Activated CD8-positive, alpha-beta memory T cell treated with anti-CD3 and anti-CD28 coated beads, Interleukin-2, amount 50 U/mL, for 48 hours (primary cell): ENCODE results near the gene LRCOL1.

Experiments
- DNase-seq: peaks from one replicate; pipeline ENCODE4 v3.0.0-alpha.2; 2020

LRCOL1 gene

DNA sequence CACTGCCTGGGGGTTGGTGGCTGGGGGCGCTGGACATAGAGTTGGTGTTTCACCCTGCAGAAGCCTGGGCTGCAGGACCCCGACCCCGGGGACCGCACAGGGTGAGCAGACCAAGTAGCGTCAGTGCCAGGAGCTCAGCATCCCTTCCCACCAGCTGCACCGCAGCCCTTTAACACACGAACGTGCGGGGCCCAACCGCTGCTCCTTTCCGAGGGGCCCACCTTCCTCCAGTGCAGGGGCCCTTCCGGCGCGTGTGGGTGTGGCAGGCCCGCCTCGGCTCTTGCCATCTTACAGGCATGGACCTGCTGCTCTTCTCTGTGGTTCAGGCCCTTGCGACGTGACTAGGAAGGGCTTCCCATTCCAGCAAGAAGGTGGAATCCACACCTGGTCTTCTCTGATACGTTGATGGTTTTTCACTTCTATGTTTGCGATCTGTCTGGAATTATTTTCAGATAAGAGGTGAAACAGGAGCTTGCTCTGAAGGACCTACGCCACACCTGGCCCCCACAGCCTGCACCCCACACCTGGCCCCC is 47.8 kb downstream of the LRCOL1 start:
- no peak for DNase-seq

- DNase-seq = peak; percentile 62
Observed at GRCh38 chr12:132561427-132562156, 48.8 kb downstream of the LRCOL1 start.

DNA sequence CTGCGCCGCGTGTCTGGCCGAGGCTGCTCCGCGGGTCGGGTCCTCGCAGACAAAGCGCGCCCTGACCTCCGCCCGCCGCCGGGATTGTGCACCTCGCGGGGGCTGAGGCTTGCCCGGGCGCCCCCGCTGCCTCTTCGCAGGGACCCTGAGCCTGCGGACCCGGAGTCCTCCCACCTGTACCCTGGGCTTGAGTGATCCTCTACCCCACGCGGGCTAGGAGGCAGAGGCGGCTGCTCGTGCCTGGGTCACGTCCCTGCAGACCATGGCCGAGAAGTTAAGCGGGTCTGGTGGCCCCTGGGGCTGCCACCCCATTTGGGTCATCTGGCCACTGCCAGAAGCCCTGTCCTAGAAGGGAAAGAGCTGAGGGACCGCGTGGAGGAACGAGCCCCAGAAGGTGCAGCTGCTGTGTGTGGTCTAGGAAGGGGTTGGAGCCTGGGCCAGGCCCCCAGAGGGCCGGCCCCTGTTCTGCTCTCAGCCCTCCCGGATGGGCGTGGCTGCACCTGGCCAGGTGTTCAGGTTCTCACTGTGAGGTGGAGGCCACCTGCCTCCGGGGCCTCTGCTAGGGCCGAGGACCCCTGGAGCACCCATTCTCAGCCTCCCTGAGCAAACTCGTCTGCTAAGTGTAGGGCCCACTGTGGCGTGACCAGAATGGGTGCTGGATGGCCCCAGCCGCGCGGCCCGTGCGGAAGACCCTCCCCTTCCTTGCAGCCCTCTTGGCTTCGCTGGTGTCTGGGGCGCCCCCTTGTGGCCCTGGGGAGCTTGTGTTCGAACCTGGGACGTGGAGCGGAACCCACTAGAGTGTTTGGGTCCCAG is 49.6 kb downstream of the LRCOL1 start:
- peak; percentile 91 for DNase-seq

DNA sequence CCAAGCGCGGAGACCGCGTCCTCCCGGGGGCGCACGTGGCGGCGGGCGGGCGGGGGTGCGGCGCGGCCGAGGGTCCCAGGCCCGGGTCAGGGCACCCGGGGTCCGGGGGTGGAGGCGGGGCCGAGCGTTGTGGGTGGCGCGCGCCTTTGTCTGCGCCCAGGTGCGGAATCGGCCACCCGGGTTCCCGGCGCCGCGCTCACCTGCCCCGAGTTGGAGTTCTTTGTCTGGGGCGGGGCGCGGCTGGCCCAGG is 50.1 kb downstream of the LRCOL1 start:
- no peak for DNase-seq

DNA sequence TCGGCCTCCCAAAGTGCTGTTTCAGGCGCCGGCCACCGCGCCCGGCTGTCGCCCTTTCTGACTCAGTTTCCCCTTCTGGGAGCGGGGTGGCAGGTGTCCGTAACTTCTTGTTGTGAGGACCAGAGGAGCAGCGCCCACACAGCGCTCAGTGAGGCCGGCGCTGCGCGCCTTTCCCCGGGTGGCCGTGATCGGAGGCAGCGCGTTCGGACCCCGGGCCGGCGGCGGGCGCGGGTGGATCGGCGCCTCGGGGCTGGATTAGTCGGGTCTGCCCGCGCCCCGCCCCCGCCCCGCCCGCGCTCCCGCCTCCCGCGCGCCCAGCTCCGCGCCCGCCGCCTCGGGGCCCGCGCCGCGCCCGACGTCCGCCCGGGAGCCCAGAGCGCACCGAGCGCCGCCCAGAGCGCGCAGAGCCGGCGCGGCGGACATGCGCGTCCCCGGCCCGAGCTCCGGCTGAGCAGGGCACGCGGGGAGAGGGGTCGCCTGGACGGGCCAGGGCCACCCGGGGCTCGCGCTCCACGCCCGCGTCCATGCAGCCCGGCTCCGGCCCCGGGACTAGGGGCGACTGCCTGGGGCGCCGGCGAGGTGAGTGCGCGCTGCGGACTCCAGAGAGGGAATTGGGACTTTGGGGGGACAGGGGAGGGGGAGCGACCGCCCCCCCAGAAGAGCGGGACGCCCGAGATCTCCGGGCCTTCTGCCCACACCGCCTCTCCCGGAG is 50.6 kb downstream of the LRCOL1 start:
- DNase-seq = peak; percentile 67

GRCh38 chr12:132558861-132559623 is 51.3 kb downstream of the LRCOL1 start:
- DNase-seq = no peak

- peak; percentile 59 for DNase-seq
Observed at GRCh38 chr12:132558042-132558856, 52.1 kb downstream of the LRCOL1 start.

- DNase-seq = no peak
Observed at GRCh38 chr12:132557291-132558015, 52.9 kb downstream of the LRCOL1 start.

GRCh38 chr12:132556801-132557200 is 53.6 kb downstream of the LRCOL1 start:
- no peak for DNase-seq

- no peak for DNase-seq
Observed at GRCh38 chr12:132556216-132556615, 54.2 kb downstream of the LRCOL1 start.

DNA sequence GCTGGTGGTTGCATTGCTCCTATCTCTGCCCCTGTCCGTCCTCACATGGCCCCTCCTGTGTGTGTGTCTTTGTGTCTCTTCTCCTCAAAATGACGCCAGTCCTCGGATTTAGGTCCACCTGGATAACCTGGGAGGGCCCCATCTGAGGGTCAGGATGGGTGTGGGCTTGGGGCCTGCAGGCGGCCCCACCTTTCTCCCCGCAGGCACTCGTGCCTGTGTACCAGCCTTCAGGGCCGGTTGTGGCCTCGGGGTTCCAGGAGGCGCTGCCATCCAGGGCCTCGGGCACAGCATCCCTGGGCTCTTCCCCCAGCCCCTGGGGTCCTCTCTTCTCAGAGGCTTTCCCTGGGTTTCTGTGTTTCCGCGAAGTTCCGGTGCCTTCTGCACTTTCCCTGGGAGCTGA is 54.7 kb downstream of the LRCOL1 start:
- no peak for DNase-seq

DNA sequence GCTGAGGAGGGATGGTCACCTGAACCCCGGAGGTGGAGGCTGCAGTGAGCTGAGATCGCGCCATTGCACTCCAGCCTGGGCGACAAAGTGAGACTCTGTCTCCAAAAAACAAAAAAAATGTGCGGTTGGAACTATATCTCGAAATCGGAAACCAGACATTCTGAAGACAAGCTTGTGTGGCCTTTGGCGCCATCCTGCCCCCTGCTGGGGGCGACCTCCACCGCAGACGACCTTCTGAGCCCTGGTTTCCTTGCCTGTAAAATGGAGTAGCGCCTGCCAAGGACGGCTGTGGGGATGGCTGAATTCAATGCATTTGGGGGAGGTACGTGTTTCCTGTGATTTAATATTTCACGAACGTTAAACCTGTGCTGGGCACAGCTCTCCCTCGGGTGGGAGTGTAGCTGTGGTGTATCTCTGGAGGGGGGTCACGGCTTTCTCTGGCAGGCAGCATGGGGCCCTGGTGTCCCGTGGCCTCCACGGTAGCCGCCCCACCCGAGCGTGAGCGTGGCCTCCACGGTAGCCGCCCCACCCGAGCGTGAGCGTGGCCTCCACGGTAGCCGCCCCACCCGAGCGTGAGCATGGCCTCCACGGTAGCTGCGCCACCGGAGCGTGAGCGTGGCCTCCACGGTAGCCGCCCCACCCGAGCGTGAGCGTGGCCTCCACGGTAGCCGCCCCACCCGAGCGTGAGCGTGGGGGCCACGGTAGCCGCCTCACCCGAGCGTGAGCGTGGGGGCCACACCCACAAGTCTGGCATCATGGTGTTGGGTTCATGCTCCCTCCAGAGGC is 55.3 kb downstream of the LRCOL1 start:
- DNase-seq = no peak
